LoVo (cell line): ENCODE data around the gene C1QL4.
"Not testable (repeated sequence)": the region's sequence is repeated elsewhere in the genome, so short reads cannot be mapped to it uniquely, and the experiment has no call there.

Experiments used
- DNase-seq: peaks from one replicate; pipeline ENCODE4 v3.0.0-alpha.2; 2016; ENCODE audit warnings: low spot score

Gene C1QL4

GRCh38 chr12:49333778-49334177, 3.2 kb downstream of the C1QL4 start:
- DNase-seq, result not testable (repeated sequence)

- no peak for DNase-seq
These were observed 4.1 kb downstream of the C1QL4 start for GRCh38 chr12:49332891-49333371.

GRCh38 chr12:49332441-49332861, 4.5 kb downstream of the C1QL4 start:
- no peak for DNase-seq

GRCh38 chr12:49331380-49332222, 5.4 kb downstream of the C1QL4 start:
- DNase-seq, result no peak

- DNase-seq, result no peak
These were observed 6.2 kb downstream of the C1QL4 start for GRCh38 chr12:49330631-49331379.

GRCh38 chr12:49330032-49330619, 6.9 kb downstream of the C1QL4 start:
- no peak for DNase-seq

GRCh38 chr12:49328816-49329215, 8.2 kb downstream of the C1QL4 start:
- DNase-seq, result no peak

- DNase-seq, result no peak
These were observed 9.1 kb downstream of the C1QL4 start for GRCh38 chr12:49327887-49328286.

GRCh38 chr12:49327368-49327767, 9.6 kb downstream of the C1QL4 start:
- DNase-seq, result no peak

- DNase-seq, result no peak
These were observed 11.4 kb downstream of the C1QL4 start for GRCh38 chr12:49325606-49326005.

GRCh38 chr12:49323524-49324097, 13.4 kb downstream of the C1QL4 start:
- no peak for DNase-seq

- DNase-seq, result peak; percentile 100
These were observed 14.1 kb downstream of the C1QL4 start, which contains the start of gene TROAP for GRCh38 chr12:49322708-49323523. Gene TROAP, plus strand, starts transcription at chr12:49323255. Its CDS starts 354 bp downstream, at chr12:49323609.

GRCh38 chr12:49322367-49322707, 14.7 kb downstream of the C1QL4 start:
- DNase-seq, result no peak

GRCh38 chr12:49320411-49321103, 16.4 kb downstream of the C1QL4 start:
- DNase-seq, result not testable (repeated sequence)

- DNase-seq, result not testable (repeated sequence)
These were observed 19.9 kb downstream of the C1QL4 start for GRCh38 chr12:49317118-49317517.

GRCh38 chr12:49314811-49315210, 22.2 kb downstream of the C1QL4 start:
- DNase-seq, result no peak

- DNase-seq, result not testable (repeated sequence)
These were observed 26.5 kb downstream of the C1QL4 start for GRCh38 chr12:49310451-49311000.

- no peak for DNase-seq
These were observed 27.6 kb downstream of the C1QL4 start for GRCh38 chr12:49309386-49309785.

GRCh38 chr12:49305762-49306510, 31.1 kb downstream of the C1QL4 start:
- no peak for DNase-seq

- no peak for DNase-seq
These were observed 32.8 kb downstream of the C1QL4 start for GRCh38 chr12:49304161-49304560.
